ENCODE data around the gene RHOG.

DNA sequence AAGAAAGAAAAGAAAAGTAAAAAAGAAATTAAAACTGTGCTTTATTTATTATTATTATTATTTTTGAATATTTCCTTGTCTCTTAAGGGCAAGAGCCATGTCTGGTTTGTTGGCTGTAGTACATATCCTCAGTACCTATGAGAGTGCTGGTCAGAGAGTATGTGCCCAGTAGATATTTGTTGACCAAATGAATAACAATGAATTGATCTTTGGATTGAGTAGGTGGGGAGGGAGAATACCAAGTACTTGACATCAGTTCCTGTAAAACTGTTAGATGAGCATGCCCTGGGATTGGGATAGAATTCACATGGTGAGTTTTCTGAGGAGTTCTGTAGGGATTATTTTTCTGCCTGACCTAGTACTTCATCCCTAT, 26.1 kb upstream of the RHOG start:
- TF ChIP-seq, protein P1, sequence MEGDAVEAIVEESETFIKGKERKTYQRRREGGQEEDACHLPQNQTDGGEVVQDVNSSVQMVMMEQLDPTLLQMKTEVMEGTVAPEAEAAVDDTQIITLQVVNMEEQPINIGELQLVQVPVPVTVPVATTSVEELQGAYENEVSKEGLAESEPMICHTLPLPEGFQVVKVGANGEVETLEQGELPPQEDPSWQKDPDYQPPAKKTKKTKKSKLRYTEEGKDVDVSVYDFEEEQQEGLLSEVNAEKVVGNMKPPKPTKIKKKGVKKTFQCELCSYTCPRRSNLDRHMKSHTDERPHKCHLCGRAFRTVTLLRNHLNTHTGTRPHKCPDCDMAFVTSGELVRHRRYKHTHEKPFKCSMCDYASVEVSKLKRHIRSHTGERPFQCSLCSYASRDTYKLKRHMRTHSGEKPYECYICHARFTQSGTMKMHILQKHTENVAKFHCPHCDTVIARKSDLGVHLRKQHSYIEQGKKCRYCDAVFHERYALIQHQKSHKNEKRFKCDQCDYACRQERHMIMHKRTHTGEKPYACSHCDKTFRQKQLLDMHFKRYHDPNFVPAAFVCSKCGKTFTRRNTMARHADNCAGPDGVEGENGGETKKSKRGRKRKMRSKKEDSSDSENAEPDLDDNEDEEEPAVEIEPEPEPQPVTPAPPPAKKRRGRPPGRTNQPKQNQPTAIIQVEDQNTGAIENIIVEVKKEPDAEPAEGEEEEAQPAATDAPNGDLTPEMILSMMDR (IDR thresholded peaks at IDR 0.05), result no peak
- no peak for TF ChIP-seq IRF2 (CRISPR knock-in tag; IDR thresholded peaks at IDR 0.05; ENCODE audit: borderline replicate concordance, low read depth)
- TF ChIP-seq, protein P2, sequence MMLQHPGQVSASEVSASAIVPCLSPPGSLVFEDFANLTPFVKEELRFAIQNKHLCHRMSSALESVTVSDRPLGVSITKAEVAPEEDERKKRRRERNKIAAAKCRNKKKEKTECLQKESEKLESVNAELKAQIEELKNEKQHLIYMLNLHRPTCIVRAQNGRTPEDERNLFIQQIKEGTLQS (CRISPR knock-in tag; conservative IDR thresholded peaks at IDR 0.05), result no peak
